GM19035 (cell line): ENCODE data around the gene UBE2K.
A peak's percentile ranks its signal among the peaks of the same experiment; 100 is the strongest.
"Not testable (repeated sequence)": the region's sequence is repeated elsewhere in the genome, so short reads cannot be mapped to it uniquely, and the experiment has no call there.

Experiments used
- ATAC-seq: cut with Tn5 transposase; IDR thresholded peaks from one replicate; pipeline ENCODE4 v1.9.1; 2021; ENCODE audit not compliant: unreplicated experiment

The UBE2K gene, protein sequence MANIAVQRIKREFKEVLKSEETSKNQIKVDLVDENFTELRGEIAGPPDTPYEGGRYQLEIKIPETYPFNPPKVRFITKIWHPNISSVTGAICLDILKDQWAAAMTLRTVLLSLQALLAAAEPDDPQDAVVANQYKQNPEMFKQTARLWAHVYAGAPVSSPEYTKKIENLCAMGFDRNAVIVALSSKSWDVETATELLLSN

GRCh38 chr4:39697740-39698423 lies at the start of gene UBE2K:
Gene UBE2K, plus strand, starts transcription at chr4:39698136. Its CDS starts 192 bp downstream, at chr4:39698328.
- ATAC-seq, result peak; percentile 83

GRCh38 chr4:39648213-39648612 lies 49.7 kb upstream of the UBE2K start:
- ATAC-seq, result no peak

GRCh38 chr4:39648827-39649558 lies 48.9 kb upstream of the UBE2K start:
- no peak for ATAC-seq

GRCh38 chr4:39649639-39650265 lies 48.2 kb upstream of the UBE2K start:
- ATAC-seq, result no peak

GRCh38 chr4:39651586-39651985 lies 46.4 kb upstream of the UBE2K start:
- ATAC-seq, result not testable (repeated sequence)

- ATAC-seq, result no peak
Measured at GRCh38 chr4:39655211-39655610, 42.7 kb upstream of the UBE2K start.

DNA sequence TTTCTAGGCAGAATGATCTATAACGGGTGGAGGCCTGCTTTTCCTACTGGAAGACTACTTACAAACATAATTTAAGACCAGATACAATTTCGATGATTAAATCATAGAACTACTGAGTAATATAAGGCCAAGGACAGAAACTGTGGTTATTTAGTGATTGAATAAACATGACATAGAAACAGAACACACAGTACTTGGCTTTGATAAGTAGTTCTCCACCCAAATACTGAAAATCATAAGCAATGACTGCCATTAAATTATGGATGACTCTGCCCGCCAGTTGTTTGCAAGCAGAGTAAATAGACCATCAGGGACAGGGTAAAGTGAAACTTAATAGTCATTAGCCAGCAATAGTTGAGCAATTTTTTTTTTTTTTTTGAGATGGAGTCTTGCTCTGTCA lies 42.1 kb upstream of the UBE2K start:
- ATAC-seq, result no peak

DNA sequence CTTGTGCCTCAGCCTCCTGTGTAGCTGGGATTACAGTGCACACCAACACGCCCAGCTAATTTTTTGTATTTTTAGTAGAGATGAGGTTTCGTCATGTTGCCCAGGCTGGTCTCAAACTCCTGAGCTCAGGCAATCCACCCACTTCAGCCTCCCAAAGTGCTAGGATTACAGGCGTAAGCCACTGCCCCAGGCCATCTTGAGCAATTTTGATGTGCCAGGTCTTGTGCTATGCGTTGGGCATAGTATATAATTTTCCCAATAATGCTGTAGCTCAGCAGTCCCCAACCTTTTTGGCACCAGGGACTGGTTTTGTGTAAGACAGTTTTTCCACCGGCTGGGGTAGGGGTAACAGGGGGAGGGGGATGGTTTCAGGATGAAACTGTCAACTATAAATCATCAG lies 41.3 kb upstream of the UBE2K start:
- not testable (repeated sequence) for ATAC-seq

DNA sequence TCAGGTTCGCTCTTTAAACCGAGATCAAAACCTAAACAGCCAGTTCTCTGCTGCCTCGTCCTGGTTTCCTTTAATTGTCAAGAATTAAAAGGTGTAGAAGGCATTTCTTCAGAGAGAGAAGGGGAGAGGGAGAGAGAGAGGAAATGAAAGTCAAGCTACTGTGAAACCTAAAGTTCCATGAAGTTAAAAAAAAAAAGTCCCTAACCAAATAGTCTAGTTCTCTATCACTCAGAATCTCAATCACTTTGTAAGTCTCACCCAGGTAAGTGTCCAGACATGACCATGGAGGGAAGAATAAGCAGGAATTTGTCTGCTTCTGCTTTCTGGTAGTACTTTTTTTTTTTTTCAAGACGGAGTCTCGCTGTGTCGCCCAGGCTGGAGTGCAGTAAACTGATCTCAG lies 40.5 kb upstream of the UBE2K start:
- ATAC-seq, result peak; percentile 76

DNA sequence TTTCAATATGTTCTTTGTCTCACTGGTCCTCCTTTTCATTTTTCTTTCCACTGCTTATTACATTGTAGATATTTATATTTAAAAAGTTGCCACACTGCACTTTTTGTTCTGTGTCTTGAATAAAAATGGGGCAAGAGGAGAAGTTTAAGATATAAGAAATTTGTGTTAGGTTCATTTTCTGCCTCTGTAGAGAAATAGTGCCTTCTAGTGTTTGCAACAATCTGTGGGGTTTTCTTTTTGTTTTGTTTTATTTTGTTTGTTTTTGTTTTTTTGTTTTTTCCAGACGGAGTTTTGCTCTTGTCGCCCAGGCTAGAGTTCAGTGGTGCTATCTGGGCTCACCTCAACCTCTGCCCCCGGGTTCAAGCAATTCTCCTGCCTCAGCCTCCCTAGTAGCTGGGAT lies 39.2 kb upstream of the UBE2K start:
- ATAC-seq, result no peak

DNA sequence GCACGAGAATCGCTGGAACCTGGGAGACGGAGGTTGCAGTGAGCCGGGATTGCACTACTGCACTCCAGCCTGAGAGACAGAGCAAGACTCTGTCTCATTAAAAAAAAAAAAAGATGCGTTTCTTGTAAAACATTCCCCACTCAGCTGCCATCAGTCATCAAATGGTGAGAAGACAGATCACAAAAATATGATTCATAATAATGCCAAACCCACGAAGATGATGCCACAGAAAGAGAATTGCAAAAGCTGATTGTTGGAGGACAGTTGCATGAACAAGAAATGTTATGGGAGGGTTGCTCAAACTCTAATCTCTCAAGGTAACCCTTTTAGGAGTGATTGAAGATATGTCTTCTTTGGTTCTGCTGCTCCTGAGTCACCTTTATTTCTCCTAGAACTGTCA lies 37.9 kb upstream of the UBE2K start:
- ATAC-seq, result no peak

DNA sequence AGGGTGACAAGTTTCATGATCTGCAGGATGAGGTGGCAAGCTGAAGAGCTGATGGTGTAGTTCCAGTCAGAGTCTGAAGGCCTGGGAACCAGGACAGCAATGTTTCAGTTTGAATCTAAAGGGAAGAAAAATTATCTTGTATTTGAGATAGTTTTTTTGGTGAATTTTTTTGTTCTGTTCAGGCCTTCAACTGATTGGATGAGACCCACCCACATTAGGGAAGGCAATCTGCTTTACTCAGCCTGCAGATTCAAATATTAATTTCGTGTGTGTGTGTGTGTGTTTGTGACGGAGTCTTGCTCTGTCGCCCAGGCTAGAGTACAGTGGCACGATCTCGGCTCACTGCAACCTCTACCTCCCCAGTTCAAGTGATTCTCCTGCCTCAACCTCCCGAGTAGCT lies 37.2 kb upstream of the UBE2K start:
- no peak for ATAC-seq

DNA sequence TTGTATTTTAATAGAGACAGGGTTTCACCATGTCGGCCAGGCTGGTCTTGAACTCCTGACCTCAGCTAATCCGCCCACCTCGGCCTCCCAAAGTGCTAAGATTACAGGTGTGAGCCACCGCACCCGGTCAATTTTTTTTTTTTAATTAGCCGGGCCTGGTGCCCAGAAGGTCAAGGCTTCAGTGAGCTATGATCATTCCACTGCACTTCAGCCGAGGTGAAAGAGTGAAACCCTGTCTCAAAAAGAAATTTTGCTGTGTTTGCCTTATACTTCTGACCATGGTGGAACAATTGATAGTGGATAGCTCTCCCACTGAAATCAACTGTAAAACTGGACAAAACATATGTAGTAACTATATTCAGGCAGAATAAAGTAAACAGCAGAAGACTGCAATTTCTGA lies 35.3 kb upstream of the UBE2K start:
- no peak for ATAC-seq

- no peak for ATAC-seq
Measured at GRCh38 chr4:39664828-39665731, 32.9 kb upstream of the UBE2K start.

GRCh38 chr4:39667706-39668105 lies 30.2 kb upstream of the UBE2K start:
- ATAC-seq, result no peak

DNA sequence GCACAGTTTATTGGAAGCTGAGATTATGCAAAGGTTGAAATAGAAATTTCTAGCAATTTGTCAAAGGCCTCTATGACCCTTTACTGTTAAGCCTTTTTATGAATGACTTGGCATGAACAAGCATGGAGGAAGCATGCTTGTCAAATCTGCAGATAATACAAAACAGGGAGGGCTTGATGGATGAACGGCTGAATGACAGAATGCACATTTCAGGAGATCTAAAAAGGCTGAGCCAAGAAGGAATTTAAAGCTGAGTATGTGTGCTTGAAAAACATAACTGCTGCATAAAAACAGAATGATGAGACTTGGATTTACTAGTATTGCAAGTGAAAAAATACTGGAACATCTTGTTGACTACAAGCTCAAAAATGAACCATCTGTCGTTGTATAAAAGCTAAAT lies 29.0 kb upstream of the UBE2K start:
- ATAC-seq, result no peak

- ATAC-seq, result not testable (repeated sequence)
Measured at GRCh38 chr4:39670296-39670695, 27.6 kb upstream of the UBE2K start.

DNA sequence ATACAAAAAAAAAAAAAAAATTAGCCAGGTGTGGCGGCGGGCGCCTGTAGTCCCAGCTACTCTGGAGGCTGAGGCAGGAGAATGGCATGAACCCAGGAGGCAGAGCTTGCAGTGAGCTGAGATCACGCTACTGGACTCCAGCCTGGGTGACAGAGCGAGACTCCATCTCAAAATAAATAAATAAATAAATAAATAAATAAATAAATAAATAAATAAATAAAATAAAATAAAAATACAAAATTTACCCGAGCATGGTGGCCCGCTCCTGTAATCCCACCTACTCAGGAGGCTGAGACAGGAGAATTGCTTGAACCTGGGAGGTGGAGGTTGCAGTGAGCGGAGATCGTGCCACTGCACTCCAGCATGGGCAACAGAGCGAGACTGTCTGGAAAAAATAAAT lies 22.3 kb upstream of the UBE2K start:
- not testable (repeated sequence) for ATAC-seq

DNA sequence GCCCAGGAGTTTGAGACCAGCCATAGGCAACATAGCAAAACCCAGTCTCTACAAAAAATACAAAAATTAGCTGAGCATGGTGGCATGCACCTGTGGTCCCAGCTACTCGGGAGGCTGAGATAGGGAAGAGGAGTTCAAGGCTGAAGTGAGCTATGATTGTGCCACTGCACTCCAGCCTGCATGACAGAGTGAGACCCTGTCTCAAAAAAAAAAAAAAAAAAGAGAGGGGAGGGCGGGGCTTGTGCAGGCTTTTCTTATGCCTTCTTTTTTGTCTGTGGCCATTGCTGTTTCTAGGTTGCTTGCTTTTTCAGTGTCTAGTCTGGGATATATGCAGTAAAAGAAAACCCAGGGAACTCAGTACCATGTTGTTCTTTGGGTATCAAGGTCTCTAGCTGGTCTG lies 16.9 kb upstream of the UBE2K start:
- not testable (repeated sequence) for ATAC-seq

GRCh38 chr4:39682138-39682537 lies 15.8 kb upstream of the UBE2K start:
- ATAC-seq, result peak; percentile 68

DNA sequence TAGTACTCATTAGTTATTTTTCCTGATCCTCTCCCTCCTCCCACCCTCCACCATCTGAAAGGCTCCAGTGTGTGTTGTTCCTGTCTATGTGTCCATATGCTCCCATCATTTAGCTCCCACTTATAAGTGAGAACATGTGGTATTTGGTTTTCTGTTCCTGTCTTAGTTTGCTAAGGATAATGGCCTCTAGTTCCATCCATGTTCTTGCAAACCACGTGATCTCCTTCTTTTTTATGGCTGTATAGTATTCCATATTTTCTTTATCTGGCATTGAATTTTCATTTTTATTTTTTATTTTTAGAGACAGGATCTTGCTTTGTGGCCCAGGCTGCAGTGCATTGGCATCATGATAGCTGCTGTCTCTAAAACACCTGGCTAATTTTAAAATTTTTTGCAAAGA lies 11.9 kb upstream of the UBE2K start:
- ATAC-seq, result no peak
